ENCODE measurements around the gene NTN3. TPM values are rescaled to one million over a fixed set of nuclear protein-coding genes. Genes with fewer than 3 reads are reported as not detected.

NTN3 gene
- total and polyA plus RNA-seq, 12 donors, result 0.16 to 1.5 (median 0.32) TPM; not detected in 3

GRCh38 chr16:2457946-2458345 lies 13.2 kb upstream of the NTN3 start:
- peaks cover 0 to 12% of the 10 kb centered on the region in 2 donors for H3K4me1 ChIP-seq (replicated peaks in 1 of 2)
- H3K36me3 ChIP-seq (replicated peaks in 1 of 2), result peaks cover 0 to 5% of the 10 kb centered on the region in 2 donors
- TF ChIP-seq POLR2A (IDR thresholded peaks at IDR 0.05), result no peak
- TF ChIP-seq, protein P1, sequence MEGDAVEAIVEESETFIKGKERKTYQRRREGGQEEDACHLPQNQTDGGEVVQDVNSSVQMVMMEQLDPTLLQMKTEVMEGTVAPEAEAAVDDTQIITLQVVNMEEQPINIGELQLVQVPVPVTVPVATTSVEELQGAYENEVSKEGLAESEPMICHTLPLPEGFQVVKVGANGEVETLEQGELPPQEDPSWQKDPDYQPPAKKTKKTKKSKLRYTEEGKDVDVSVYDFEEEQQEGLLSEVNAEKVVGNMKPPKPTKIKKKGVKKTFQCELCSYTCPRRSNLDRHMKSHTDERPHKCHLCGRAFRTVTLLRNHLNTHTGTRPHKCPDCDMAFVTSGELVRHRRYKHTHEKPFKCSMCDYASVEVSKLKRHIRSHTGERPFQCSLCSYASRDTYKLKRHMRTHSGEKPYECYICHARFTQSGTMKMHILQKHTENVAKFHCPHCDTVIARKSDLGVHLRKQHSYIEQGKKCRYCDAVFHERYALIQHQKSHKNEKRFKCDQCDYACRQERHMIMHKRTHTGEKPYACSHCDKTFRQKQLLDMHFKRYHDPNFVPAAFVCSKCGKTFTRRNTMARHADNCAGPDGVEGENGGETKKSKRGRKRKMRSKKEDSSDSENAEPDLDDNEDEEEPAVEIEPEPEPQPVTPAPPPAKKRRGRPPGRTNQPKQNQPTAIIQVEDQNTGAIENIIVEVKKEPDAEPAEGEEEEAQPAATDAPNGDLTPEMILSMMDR (IDR thresholded peaks at IDR 0.05), result no peak
- no peaks in the 10 kb centered on the region for H3K27me3 ChIP-seq
- 84 to 89% (median 87%) methylated on average over 5 to 7 of the region's 7 CpGs for WGBS, 4 donors
- no peaks in the 10 kb centered on the region for H3K9me3 ChIP-seq (replicated peaks in 1 of 3)
- H3K27ac ChIP-seq, result no peak overlapping the region
- no peak for DNase-seq
- H3K4me3 ChIP-seq, result no peak overlapping the region
- intact Hi-C loops (cut with DNase I), result no loop called here

GRCh38 chr16:2458887-2459646 lies 12.0 kb upstream of the NTN3 start:
- TF ChIP-seq, protein P1 (IDR thresholded peaks at IDR 0.05), result no peak
- no peak overlapping the region for H3K27ac ChIP-seq
- H3K4me3 ChIP-seq, result peak overlapping the region in 3 of 4 donors; percentile 6 to 67 (median 41)
- H3K36me3 ChIP-seq (replicated peaks in 1 of 2), result no peaks in the 10 kb centered on the region
- DNase-seq, result no peak
- intact Hi-C loops (cut with DNase I), result no loop called here
- no peaks in the 10 kb centered on the region for H3K27me3 ChIP-seq
- H3K4me1 ChIP-seq (replicated peaks in 1 of 2), result peaks cover 0 to 12% of the 10 kb centered on the region in 2 donors
- WGBS, 4 donors, result 20 to 28% (median 23%) methylated on average over 11 to 18 of the region's 18 CpGs
- H3K9me3 ChIP-seq (replicated peaks in 1 of 3), result no peaks in the 10 kb centered on the region

GRCh38 chr16:2459647-2460390 lies 11.3 kb upstream of the NTN3 start, which contains the start of gene TEDC2:
Gene TEDC2 (plus strand): TSS chr16:2460109. CDS start chr16:2460145, 36 bp downstream.
- intact Hi-C loops (cut with DNase I), result no loop called here
- Histone ChIP-seq H3K9me3 (replicated peaks in 1 of 3) (no peaks in the 10 kb centered on the region), H3K27me3 (no peaks in the 10 kb centered on the region), H3K4me1 (replicated peaks in 1 of 2) (peaks cover 0 to 12% of the 10 kb centered on the region in 2 donors), H3K4me3 (peak within 1 kb of the TSS in 3 of 4 donors; percentile 6 to 67 (median 41)), H3K27ac (peak within 1 kb of the TSS in 1 of 5 donors; percentile 44), H3K36me3 (replicated peaks in 1 of 2) (no peaks in the 10 kb centered on the region)
- peak; percentile 95 to 98 (median 96) for DNase-seq
- 0% methylated on average over 20 to 66 of the region's 66 CpGs for WGBS, 4 donors
- no peak for TF ChIP-seq POLR2A (IDR thresholded peaks at IDR 0.05)
- TF ChIP-seq, protein P1 (IDR thresholded peaks at IDR 0.05), result no peak

DNA sequence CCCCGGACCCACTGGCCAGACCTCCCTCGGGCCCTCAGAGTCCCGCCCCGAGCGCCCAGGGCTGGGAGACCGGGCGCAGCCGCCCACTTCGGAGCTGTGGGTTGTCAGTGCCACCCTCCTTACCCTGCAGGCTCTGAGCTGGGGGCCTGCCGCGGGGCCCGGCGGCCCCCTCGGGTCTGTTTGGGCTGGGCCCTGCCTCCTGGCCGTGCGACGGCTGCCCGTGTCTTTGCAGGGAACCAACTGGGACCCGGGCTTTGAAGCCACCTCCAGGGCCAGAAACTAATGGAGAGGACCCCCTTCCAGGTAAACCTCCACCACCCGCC lies 10.7 kb upstream of the NTN3 start:
- no peak for TF ChIP-seq POLR2A (IDR thresholded peaks at IDR 0.05)
- TF ChIP-seq, protein P1 (IDR thresholded peaks at IDR 0.05), result no peak
- Histone ChIP-seq H3K27ac (no peak overlapping the region), H3K4me1 (replicated peaks in 1 of 2) (peaks cover 0 to 12% of the 10 kb centered on the region in 2 donors), H3K27me3 (no peaks in the 10 kb centered on the region), H3K9me3 (replicated peaks in 1 of 3) (no peaks in the 10 kb centered on the region), H3K36me3 (replicated peaks in 1 of 2) (no peaks in the 10 kb centered on the region), H3K4me3 (peak overlapping the region in 2 of 4 donors; percentile 41 to 67)
- 1 to 17% (median 3%) methylated on average over 3 to 20 of the region's 20 CpGs for WGBS, 4 donors
- DNase-seq, result no peak
- intact Hi-C loops (cut with DNase I), result no loop called here
